Effector CD8-positive, alpha-beta T cell (primary cell): ENCODE data around the gene FXYD5.

ENCODE experiments used
- DNase-seq: peaks from one replicate; lab custom pipeline; 2025; lab: John Stamatoyannopoulos, UW

Gene FXYD5

DNA sequence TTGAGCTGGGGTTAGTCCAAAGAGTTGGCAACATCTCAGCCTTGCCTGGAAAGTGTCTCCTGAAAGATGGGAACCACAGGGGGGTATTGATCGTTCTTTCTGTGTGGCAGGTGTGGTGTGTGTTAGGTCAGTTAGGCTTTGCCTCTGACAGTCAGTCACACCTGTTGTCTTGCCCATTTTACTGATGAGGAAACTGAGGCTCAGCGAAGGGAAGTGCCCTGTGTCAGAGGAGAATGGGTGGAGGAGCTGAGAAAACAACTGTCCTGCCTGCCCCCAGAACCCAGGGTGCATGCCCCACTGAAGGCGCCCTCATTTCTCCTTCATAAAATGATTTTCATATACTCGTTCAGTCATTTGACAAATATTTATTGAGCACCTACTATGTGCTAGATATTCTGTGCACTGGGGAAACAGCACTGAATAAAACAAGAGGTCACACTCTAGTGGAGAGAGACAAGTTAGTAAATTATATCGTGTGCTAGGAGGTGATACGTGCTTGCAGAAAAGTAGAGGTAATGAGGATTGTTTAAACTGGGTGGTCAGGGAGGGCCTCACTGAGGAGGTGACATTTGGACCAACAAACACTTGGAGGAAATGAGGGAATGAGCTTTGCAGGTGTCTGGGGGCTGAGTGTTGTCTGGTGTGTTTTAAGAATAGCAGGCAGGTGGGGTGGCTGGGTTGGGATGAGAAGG, 1.6 kb downstream of the FXYD5 start:
- DNase-seq = no peak

DNA sequence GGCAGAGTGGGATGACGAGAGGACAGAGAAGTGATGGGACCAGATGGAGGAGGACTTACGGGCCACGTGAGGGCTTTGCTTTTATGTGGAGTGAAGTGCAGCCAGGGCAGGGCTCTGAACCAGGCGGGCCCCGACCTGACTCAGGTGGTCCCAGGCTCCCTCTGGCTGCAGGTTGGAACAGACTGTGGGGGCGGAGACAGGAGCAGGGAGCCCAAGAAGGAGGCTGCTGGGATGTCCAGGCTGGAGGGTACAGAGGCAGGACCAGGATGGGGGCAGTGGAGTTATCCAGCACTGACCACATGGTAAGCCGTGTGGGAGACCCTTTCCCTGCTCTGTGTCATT, 2.1 kb downstream of the FXYD5 start:
- no peak for DNase-seq

DNA sequence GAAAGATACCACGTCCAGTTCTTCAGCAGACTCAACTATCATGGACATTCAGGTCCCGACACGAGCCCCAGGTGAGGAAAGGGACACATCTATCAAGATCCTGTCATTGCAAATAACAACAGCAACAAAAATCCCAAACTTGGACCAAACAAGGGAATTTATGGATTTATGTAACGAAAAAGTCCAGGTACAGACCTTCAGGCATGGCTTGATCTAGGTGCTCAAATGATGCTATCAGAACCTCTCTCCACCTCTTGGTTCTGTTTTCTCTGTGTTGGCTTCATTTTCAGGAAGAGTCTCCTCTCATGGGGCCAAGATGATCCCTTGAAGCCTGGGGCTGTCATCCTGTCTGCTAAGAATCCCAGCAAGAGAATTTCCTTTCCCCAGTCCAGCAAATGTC, 2.9 kb downstream of the FXYD5 start:
- DNase-seq = no peak

DNA sequence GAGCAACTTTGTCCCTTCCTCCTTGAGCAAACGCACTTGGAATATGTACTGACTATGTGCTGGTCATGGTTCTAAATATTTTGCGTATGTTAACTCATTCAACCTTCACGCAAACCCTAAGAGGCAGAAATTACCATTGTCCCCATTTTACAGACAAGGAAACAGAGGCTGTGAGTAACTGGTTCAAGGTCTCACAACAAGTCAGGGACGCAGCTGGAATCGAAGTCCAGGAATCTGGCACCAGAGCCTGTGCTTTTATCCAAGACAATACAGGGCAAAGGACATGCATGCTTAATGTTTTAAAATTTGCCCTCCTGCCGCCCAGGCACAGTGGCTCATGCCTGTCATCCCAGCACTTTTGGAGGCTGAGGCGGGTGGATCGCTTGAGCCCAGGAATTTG, 5.1 kb downstream of the FXYD5 start:
- no peak for DNase-seq

DNA sequence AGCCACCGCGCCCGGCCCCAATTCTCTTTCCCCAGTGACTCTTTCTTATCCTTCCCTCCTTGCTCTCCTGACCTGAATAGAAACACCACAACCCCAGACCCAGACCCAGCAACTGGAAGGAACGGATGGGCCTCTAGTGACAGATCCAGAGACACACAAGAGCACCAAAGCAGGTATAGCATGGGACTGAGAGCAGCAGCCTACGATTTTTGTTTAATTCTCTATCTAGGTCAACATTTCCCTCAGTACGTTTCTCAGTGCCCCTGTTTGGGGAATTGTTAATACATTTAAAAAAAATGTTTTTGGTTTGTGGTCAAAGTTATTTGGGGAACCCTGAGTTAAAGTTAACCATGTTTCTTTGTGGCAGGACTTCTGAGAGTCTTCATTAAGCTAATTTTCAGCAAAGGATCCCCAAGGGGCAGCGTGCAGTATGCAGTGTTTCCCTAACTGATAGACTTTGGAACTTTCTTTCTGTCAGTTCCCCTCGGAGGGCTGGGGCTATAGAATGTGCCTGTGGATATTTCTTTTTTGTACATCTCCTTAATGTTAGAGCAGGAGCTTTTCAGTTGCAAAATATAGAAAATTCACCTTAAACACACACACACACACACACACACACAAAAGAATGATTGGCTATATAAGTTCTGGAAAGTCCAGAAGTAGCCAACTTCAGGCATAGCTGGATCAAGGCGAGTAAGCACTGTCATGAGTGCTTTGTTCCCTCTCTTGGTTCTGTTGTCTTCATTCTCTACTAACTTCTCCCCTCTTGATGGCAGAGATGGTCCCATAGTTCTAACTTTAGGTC, 6.3 kb downstream of the FXYD5 start:
- DNase-seq = no peak

DNA sequence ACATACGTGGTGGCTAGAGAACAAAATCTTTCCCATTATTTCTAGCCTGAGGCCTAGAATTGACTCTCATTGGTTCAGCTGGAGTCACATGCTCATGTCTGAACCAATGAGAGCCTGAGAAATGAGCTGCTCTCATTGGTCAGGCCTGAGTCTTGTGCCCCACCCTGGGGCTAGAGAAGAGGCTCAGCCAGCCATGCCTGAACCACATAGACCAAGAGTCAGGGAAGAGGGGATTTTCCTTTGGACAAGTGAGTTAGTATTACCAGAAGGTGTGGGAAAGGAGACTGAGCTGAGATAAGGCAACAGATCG, 6.9 kb downstream of the FXYD5 start:
- DNase-seq = no peak

DNA sequence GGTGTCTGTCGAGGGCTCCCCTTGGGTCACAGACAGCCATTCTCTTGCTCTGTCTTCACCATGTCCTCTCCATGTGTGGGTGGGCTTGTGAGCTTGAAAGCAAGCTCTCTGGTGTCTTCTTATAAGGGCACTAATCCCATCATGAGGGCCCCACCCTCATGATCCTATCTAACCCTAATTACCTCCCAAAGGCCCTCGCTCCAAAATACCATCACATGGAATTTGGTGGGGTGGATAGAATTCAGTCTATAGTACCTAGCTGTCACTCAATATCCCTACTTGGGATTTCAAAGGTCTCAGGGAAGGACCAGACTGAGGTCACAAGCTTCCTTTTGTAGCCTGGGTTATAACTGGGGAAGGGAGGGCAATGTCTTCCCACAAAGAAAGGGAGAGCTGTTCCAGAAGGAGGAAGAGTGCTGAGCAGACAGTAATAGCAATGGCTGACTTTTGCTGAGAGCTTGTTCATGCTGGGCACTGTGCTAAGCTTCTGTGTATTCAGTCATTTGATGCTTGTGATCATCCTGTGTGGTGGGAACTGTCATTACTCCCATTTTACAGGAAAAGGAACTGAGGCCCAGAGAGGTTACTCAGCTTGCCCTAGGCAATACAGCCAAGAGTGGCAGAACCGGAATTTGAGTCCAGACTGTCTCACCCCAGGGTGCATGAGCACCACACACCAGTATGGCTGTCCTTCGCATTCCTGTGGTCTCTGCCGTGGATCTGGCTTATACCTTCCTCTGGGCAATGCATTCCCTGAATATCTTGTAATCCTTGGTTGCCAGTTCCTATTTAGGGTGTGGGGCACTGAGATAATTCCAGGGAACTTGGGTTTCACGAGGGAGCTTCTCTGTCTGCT, 8.2 kb downstream of the FXYD5 start:
- DNase-seq = no peak

DNA sequence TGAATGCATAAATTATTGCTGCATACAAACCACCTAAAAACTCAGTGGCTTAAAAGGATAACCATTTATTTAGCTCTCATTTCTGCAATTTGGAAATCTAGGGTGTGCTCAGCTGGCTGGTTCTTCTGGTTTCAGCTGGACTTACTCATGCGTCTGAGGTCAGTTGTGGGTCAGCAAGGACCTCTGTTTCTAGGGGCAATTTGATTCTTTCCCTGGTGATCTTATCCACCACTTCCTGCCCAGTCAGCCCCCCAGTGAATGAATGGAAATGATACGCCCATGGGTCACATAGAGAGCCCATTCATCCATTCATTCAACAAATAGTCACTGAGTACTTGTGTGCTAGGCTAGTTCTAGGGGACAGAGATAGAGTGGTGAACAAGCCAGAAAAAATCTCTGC, 9.9 kb downstream of the FXYD5 start:
- DNase-seq = no peak

DNA sequence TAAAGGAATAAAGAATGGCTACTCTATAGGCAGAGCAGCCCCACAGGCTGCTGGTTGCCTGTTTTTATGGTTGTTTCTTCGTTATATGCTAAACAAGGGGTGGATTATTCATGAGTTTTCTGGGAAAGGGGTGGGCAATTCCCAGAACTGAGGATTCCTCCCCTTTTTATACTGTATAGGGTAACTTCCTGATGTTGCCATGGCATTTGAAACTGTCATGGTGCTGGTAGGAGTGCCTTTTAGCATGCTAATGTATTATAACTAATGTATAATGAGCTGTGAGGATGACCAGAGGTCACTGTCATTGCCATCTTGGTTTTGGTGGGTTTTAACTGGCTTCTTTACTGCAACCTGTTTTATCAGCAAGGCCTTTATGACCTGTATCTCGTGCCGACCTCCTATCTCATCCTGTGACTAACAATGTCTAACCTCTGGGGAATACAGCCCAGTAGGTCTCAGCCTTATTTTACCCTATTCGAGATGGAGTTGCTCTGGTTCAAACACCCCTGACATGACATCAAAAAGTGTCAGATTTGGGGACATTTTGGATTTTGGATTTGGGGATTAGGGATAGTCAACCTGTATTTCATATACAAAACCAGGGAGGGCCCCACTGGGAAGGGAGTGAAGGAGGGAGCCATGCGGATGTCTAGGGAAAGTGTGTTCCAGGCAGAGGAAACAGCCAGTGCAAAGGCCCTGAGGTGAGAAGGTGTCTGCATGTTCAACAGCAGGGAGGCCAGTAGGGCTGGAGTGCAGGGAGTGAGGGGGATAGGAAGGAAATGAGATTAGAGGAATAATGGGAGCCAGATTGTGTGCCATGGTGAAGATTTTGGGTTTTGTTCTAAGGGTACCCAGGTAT, 10.9 kb downstream of the FXYD5 start:
- DNase-seq = no peak

DNA sequence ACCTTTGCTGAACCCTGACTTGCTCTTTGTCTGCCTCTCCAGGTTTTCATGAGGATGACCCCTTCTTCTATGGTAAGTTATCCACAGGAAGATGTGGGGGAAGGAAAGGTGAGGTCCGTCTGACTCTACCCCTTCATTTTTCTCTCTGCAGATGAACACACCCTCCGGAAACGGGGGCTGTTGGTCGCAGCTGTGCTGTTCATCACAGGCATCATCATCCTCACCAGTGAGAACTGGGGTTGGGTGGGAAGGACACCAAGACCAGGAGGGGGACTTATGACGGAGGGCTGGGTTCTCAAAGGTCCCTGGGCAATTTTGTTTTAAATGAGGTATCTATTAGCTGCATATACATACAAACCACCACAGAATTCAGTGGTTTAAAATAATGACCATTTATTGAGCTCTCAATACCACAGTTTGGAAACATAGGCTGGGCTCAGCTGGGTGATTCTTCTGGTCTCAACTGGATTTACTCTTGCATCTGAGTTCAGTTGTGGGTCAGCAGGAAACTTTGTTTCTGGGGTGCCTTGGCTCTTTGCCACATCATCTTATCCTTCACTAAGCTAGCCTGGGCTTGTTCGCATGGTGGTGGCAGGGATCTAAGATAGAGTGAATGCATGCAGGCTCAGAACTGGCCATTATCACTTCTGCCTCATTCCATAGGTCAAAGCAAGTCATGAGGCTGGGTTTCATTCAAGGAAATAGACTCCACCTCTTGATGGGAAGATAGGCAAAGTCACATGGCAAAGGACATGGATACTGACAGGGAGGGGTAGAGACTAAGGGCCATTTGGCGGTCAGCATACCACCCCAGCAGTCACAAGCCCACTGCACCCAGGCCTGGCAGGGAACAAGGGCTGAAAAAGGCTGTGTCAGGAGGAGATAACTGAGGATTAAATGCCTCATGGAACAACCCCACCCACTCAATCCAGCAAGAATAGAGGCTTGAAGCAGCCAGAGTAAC, 11.8 kb downstream of the FXYD5 start:
- DNase-seq = no peak

DNA sequence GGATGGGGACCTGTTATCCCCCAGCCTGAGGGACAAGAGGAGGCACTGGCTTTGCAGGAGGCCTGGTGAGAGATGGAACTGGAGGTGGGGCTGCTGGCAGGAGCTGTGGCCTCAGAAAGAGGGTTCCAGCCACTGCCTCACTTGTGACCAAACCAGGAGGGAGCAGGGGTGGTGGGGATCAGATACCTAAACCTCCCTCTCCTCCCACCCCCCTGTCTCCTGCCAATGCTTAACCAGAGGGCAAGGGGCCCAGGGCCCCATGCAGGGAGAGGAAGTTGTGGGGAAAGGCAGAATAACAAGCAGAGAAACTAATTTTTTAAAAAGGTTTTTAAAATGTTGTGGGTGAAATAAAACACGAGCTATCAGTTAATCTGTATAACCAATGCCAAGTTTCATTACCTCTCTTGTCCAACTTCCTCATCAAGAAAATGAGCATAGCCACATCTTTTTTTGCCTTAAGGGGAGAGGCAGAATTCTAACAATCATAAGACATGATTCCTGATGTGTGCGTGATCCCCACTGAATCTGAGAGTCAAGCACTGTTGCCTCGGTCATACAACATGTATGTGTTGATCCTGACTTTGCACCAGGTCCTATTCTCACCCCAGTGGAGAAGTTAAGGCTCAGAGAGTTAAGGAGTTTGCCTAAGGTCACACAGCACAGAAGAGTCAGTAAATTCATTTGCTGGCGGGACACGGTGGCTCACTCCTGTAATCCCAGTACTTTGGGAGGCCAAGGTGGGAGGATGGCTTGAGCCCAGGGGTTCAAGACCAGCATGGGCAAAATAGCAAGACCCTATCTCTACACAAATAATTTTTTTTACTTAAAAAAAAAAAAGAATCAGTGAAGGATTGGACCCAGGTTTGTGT, 12.9 kb downstream of the FXYD5 start:
- DNase-seq = no peak

DNA sequence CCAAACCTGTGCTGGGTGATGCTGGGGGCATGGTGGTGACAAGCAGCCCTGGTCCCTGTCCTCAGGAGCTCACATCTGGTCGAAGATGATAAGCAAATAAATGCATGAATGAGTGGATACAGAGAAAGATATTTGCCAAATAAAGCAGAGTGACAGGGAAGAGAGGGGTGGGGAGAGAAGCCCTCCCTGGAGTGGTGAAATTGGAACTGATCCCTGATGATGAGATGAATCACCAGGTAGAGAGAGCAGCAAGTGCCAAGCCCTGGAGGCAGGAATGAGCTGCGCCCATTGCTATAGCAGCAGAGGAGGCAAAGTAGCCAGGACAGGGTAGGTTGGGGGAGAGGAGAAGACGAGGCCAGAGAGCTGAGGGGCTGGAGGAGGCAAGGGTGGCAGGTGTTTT, 13.7 kb downstream of the FXYD5 start:
- DNase-seq = no peak

DNA sequence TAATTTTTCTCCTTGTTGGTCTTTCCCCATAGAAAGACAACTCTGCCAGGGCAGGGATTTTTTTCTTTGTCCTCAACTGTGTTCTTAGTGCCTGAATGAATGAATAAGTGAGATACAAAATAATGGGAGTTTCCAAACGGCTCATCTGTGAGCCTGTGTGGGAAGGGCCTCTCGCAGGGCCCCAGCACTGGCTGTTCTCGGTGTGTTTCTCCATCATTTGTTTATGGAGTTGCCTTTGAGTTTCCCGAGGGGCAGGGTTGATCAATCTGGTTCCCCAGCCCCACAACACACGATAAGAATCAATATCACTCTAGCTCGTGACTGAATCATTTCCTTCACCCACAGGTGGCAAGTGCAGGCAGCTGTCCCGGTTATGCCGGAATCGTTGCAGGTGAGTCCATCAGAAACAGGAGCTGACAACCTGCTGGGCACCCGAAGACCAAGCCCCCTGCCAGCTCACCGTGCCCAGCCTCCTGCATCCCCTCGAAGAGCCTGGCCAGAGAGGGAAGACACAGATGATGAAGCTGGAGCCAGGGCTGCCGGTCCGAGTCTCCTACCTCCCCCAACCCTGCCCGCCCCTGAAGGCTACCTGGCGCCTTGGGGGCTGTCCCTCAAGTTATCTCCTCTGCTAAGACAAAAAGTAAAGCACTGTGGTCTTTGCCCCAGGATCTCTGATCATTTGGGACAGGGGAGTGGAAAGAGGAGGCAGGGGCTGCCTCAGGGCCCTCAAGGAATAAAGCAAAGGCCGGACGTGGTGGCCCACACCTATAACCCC, 14.9 kb downstream of the FXYD5 start:
- no peak for DNase-seq

DNA sequence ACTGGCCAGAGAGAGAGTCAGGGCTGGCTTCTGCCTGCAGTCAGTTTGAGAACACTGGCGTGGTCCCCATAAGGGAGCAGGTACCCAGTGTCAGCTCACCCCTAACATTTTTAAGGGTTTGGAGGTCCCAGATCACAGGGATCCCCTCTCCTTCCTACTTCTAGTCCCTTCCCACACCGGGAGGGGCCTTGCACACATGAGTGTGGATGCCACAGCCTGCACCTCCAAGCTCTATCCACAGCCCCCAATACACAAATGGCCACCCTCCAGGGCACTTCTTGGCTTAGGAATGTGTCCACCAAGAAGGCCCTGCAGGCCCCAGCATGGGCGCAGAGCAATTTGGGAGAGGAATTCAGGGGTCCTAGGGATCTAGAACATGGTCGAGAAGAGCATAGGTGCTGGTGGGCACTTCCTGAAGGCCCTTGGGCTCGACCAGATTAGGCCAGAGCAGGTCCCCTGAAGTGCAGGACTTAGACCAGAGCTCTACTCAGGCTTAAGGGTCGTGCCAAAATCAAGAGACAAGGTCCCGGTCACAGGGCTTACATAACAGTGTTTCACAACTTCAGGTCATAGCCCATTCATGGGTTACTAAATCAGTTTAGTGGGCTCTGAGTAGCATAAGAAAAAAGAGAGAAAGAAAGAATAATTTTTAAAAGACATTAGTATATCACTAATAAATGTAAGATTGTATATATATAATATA, 16.0 kb downstream of the FXYD5 start:
- no peak for DNase-seq

DNA sequence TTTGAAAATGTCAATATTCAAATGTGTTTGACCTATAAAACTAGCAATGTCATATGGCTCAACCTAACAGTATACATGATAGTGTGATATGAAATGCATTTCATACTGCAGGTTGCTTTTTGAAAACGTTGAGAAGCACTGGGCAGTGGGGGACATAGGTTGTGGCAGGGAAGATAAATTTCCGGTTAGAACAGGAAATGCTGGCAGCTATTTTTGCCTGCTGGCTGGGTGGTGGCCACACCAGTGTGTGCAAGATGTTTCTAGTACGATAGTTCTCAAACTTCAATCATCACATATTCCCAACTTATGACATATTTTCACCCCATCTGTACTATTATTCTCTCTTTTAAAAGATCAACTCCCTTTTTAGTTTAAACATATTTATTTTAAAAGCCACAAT, 17.2 kb downstream of the FXYD5 start:
- DNase-seq = no peak

DNA sequence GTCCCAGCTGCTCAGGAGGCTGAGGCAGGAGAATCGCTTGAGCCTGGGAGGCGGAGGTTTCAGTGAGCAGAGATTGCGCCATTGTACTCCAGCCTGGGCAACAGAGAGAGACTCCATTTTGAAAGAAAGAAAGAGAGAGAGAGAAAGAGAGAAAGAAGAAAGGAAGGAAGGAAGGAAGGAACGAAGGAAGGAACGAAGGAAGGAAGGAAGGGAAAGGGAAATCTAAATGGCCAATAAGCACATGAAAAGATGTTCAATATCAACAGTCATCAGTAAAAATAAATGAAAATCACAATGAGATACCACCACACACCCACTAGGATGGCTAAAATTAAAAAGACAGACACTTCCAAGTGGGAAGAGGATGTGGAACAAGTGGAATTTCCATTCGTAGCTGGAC, 19.7 kb downstream of the FXYD5 start:
- DNase-seq = no peak

DNA sequence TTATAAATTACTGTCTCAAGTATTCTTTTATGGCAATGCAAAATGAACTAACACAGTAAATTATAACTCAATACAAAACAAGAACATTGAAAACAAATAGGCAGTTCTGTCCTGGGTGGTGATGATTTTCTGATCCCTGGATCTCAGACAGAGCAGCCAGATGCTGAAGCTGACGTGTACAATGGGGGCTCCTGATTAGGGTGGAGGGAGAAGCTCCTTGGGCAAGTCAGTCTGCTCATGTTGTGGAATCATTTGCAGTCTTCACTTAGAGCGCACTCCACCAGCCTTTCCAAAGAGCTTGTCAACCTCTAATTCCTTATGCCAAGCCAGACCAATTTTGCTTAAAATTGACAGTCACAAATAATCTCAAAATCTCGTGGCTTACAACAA, 21.6 kb downstream of the FXYD5 start:
- DNase-seq = no peak
